Liver (tissue), 3 donors: ENCODE data around the gene ATP6V0A4.

Source experiments
- GABPA ChIP-seq, 2 donors: IDR thresholded peaks in 1 of 2; conservative IDR thresholded peaks in 1 of 2; 2 replicates each; pipeline ENCODE4 v1.6.1; 2016; ENCODE audit warnings: antibody characterized with exemption in 2 of 2, mild to moderate bottlenecking in 1 of 2, moderate library complexity in 1 of 2
- MAX ChIP-seq: IDR thresholded peaks from 2 replicates; pipeline ENCODE4 v1.6.1; 2016; ENCODE audit warnings: antibody characterized with exemption
- RAD21 ChIP-seq, 2 donors: IDR thresholded peaks; 2 replicates each; pipeline ENCODE4 v1.6.1; 2016; ENCODE audit warnings: antibody characterized with exemption in 2 of 2, mild to moderate bottlenecking in 2 of 2
- REST ChIP-seq: IDR thresholded peaks from 2 replicates; pipeline ENCODE4 v1.6.1; 2016; ENCODE audit warnings: antibody characterized with exemption, mild to moderate bottlenecking
- TAF1 ChIP-seq: conservative IDR thresholded peaks from 2 replicates; pipeline ENCODE4 v1.6.1; 2016; ENCODE audit warnings: antibody characterized with exemption, mild to moderate bottlenecking
- YY1 ChIP-seq: IDR thresholded peaks from 2 replicates; pipeline ENCODE4 v1.6.1; 2016; ENCODE audit warnings: antibody characterized with exemption, mild to moderate bottlenecking
- ZBTB33 ChIP-seq: IDR thresholded peaks from 2 replicates; pipeline ENCODE4 v1.6.1; 2016; ENCODE audit warnings: antibody characterized with exemption
- TF ChIP-seq, protein P1 (sequence below): fragments of 150-350 bp; IDR thresholded peaks from 2 replicates; pipeline ENCODE4 v1.5.1; 2017; ENCODE audit warnings: improper control_type of control experiment, low read depth, low read length; ENCODE audit not compliant: missing input control
- donor health status: healthy.
- donor health status: healthy.

DNA sequence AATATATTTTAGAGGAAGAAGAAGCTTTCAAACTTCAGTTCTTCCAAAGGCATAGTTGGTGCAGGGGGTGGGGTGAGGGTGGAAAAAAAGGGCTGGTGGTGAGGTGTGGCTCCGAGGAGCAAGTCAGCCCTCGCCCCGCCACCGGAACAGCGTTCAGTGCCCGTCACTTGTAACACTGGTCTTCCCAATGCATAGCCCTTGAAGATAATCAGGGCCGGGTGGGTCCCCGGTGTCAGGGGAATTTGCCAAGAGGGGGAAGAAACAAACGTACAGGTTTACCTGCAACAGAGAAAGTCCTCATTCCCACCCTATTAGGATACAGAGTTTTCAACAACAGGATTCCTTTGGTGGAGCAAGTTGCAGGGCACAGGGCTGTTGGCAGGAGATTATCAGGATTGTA lies 98.3 kb downstream of the ATP6V0A4 start:
- TF ChIP-seq, protein P1, sequence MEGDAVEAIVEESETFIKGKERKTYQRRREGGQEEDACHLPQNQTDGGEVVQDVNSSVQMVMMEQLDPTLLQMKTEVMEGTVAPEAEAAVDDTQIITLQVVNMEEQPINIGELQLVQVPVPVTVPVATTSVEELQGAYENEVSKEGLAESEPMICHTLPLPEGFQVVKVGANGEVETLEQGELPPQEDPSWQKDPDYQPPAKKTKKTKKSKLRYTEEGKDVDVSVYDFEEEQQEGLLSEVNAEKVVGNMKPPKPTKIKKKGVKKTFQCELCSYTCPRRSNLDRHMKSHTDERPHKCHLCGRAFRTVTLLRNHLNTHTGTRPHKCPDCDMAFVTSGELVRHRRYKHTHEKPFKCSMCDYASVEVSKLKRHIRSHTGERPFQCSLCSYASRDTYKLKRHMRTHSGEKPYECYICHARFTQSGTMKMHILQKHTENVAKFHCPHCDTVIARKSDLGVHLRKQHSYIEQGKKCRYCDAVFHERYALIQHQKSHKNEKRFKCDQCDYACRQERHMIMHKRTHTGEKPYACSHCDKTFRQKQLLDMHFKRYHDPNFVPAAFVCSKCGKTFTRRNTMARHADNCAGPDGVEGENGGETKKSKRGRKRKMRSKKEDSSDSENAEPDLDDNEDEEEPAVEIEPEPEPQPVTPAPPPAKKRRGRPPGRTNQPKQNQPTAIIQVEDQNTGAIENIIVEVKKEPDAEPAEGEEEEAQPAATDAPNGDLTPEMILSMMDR = no peak
- TF ChIP-seq MAX = no peak
- TF ChIP-seq GABPA (IDR thresholded peaks at IDR 0.05 in 1 of 2, conservative IDR thresholded peaks at IDR 0.05 in 1 of 2) = no peak
- TF ChIP-seq REST = no peak
- no peak for TF ChIP-seq TAF1
- no peak for TF ChIP-seq ZBTB33
- TF ChIP-seq YY1 = no peak
- no peak for TF ChIP-seq RAD21 (IDR thresholded peaks at IDR 0.05)
